Endodermal cell (in vitro differentiated cells): ENCODE data around the gene DSE. TPM values are rescaled to one million over a fixed set of nuclear protein-coding genes. Genes with fewer than 3 reads are reported as not detected.

Experiments used
- DNase-seq: peaks from one replicate; pipeline ENCODE4 v3.0.0-alpha.2; 2017
- H3K27ac ChIP-seq: 2 replicates; pipeline ENCODE4 v1.5.1; 2013; ENCODE audit warnings: mild to moderate bottlenecking, low read depth, low read length, moderate library complexity
- H3K27me3 ChIP-seq: 2 replicates; pipeline ENCODE4 v1.6.1; 2013; ENCODE audit warnings: mild to moderate bottlenecking, low read length, moderate library complexity; ENCODE audit not compliant: insufficient read depth, control insufficient read depth, poor library complexity, severe bottlenecking
- H3K36me3 ChIP-seq: 2 replicates; pipeline ENCODE4 v1.7.0; 2013; ENCODE audit warnings: mild to moderate bottlenecking, low read length, moderate library complexity; ENCODE audit not compliant: control insufficient read depth, insufficient read depth
- H3K4me1 ChIP-seq: one replicate; pipeline ENCODE4 v1.7.0; 2013; ENCODE audit warnings: low read length; ENCODE audit not compliant: control insufficient read depth, insufficient read depth
- H3K4me3 ChIP-seq: 2 replicates; pipeline ENCODE4 v1.5.1; 2013; ENCODE audit warnings: mild to moderate bottlenecking, low read length, moderate library complexity
- H3K9ac ChIP-seq: 2 replicates; pipeline ENCODE4 v1.6.1; 2013; ENCODE audit warnings: mild to moderate bottlenecking, low read length, moderate library complexity; ENCODE audit not compliant: poor library complexity, severe bottlenecking; ENCODE audit errors: extremely low read depth
- H3K9me3 ChIP-seq: 2 replicates; pipeline ENCODE4 v1.6.1; 2013; ENCODE audit warnings: mild to moderate bottlenecking, low read length, moderate library complexity; ENCODE audit not compliant: control insufficient read depth
- H3K27ac Mint-ChIP-seq: 2 replicates; pipeline ENCODE4 v1.8.0; 2020; ENCODE audit warnings: mixed read lengths
- H3K27me3 Mint-ChIP-seq: 2 replicates; pipeline ENCODE4 v1.8.0; 2021; ENCODE audit warnings: mild to moderate bottlenecking, mixed read lengths; ENCODE audit not compliant: insufficient read depth
- H3K36me3 Mint-ChIP-seq: 2 replicates; pipeline ENCODE4 v1.8.0; 2020; ENCODE audit warnings: low read depth, mixed read lengths
- H3K4me1 Mint-ChIP-seq: 2 replicates; pipeline ENCODE4 v1.8.0; 2020; ENCODE audit warnings: mixed read lengths
- H3K4me3 Mint-ChIP-seq: 2 replicates; pipeline ENCODE4 v1.8.0; 2020; ENCODE audit warnings: mild to moderate bottlenecking, moderate library complexity, mixed read lengths
- H3K9me3 Mint-ChIP-seq: 2 replicates; pipeline ENCODE4 v1.8.0; 2020; ENCODE audit warnings: mild to moderate bottlenecking, mixed read lengths
- WGBS, 2 experiments: methylation state at CpG; one replicate each; pipeline versions ENCODE4 v1.1.5 to v1.1.7; 2013; ENCODE audit warnings: missing lambda C conversion rate in 2 of 2, mixed read lengths in 1 of 2; ENCODE audit not compliant: insufficient coverage in 1 of 2, insufficient read length in 1 of 2; 5-methylcytosine and 5-hydroxymethylcytosine counted together
- total RNA-seq, 2 donors: library from RNA; stranded (reverse); fragmentation: NEBNext Ultra II Directional in 1 of 2; extraction: Animal tissue kit (Norgen Biotek cat#: 25700) in 1 of 2; gene quantifications; 2 replicates in 1 of 2; 3 replicates in 1 of 2; pipeline ENCODE4 v1.2.1, GENCODE V29; 2021
- TF ChIP-seq, protein P1 (sequence below): fragments of 200-600 bp; sonication (generic); conservative IDR thresholded peaks from 2 replicates; pipeline ENCODE4 v1.5.0; 2021; ENCODE audit warnings: antibody characterized with exemption, mild to moderate bottlenecking

DSE gene
- total RNA-seq, 2 donors from 2014 or later: 42.3 to 44.3 TPM

DNA sequence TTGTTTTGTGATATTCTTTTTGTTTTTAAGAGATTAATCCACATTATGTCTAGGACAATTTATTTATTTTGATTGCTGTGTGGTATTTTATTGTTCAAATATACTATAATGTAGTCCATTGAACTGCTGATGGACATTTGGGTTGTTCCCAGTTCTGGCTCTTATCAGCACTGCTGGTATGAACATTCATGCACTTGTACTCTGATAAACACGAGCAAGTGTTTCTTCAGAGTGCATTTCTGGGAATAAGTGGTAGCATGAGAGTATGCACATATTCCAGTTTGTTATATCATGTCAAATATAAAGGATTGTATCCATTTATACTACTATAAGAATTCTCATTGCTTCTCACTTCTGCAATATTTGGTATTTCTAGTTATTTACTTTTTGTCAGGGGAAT is 97.5 kb downstream of the DSE start:
- peaks cover 9% of the 10 kb centered on the region for H3K27me3 Mint-ChIP-seq
- no peak overlapping the region for H3K27ac ChIP-seq
- H3K9me3 Mint-ChIP-seq: no peaks in the 10 kb centered on the region
- DNase-seq: no peak
- no peaks in the 10 kb centered on the region for H3K4me1 ChIP-seq
- no peak overlapping the region for H3K4me3 Mint-ChIP-seq
- H3K9ac ChIP-seq: no peak overlapping the region
- H3K36me3 Mint-ChIP-seq: no peaks in the 10 kb centered on the region
- H3K27ac Mint-ChIP-seq: no peak overlapping the region
- TF ChIP-seq, protein P1, sequence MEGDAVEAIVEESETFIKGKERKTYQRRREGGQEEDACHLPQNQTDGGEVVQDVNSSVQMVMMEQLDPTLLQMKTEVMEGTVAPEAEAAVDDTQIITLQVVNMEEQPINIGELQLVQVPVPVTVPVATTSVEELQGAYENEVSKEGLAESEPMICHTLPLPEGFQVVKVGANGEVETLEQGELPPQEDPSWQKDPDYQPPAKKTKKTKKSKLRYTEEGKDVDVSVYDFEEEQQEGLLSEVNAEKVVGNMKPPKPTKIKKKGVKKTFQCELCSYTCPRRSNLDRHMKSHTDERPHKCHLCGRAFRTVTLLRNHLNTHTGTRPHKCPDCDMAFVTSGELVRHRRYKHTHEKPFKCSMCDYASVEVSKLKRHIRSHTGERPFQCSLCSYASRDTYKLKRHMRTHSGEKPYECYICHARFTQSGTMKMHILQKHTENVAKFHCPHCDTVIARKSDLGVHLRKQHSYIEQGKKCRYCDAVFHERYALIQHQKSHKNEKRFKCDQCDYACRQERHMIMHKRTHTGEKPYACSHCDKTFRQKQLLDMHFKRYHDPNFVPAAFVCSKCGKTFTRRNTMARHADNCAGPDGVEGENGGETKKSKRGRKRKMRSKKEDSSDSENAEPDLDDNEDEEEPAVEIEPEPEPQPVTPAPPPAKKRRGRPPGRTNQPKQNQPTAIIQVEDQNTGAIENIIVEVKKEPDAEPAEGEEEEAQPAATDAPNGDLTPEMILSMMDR: no peak
- H3K9me3 ChIP-seq: no peaks in the 10 kb centered on the region
- 92% methylated on average over 1 of the region's 1 CpG; no CpG with 5 or more reads in 1 of the 2 experiments for WGBS, 2 experiments
- H3K36me3 ChIP-seq: no peaks in the 10 kb centered on the region
- no peak overlapping the region for H3K4me3 ChIP-seq
- peaks cover 7% of the 10 kb centered on the region for H3K27me3 ChIP-seq
- H3K4me1 Mint-ChIP-seq: peaks cover 9% of the 10 kb centered on the region

DNA sequence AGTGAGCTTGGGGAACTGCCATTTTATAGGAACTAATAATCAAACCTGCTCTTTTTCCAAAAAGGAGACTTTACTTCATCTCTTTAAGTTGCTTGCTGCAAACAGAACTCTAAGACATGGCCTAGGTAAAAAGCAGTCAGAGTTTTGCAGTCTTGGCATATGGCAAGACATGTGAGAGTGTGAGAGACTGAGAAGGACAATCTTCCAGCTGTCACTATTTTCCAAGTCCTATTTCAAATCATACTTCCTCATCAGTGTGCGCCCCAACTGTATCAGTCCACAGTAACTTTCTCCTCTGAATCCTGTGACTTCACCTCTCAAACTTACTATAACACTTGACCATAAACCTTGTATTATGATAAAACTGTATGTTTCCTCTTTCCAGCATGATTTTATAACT is 100.8 kb downstream of the DSE start:
- Histone ChIP-seq H3K27me3 (no peaks in the 10 kb centered on the region), H3K4me1 (no peaks in the 10 kb centered on the region), H3K4me3 (no peak overlapping the region), H3K9ac (no peak overlapping the region), H3K27ac (no peak overlapping the region), H3K36me3 (no peaks in the 10 kb centered on the region), H3K9me3 (no peaks in the 10 kb centered on the region)
- WGBS, 2 experiments: 88 to 100% methylated on average over 1 of the region's 1 CpG
- Mint-ChIP-seq H3K27me3 (peaks cover 4% of the 10 kb centered on the region), H3K4me1 (no peaks in the 10 kb centered on the region), H3K4me3 (no peak overlapping the region), H3K27ac (no peak overlapping the region), H3K9me3 (no peaks in the 10 kb centered on the region), H3K36me3 (no peaks in the 10 kb centered on the region)
- no peak for DNase-seq
- TF ChIP-seq, protein P1: no peak

DNA sequence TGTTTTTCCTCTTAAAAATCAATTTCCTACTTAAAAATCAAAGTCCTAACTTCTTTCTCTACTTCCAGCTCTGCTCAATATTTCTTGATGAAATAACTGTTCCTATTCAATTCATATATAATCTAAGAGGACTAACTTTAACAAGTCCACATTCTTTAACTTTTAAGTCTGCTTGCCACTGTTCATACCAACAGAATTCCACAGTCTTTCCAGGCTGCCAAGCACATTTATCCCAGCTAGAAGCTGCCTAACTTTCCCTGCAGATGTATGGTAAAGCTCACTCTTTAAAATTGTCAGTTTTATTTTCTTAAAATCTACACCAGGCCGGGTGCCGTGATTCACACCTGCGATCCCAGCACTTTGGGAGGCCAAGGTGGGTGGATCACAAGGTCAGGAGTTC is 102.0 kb downstream of the DSE start:
- H3K9me3 Mint-ChIP-seq: no peaks in the 10 kb centered on the region
- no peak overlapping the region for H3K27ac ChIP-seq
- TF ChIP-seq, protein P1: no peak
- no peak for DNase-seq
- no peak overlapping the region for H3K4me3 Mint-ChIP-seq
- no peak overlapping the region for H3K9ac ChIP-seq
- no peak overlapping the region for H3K27ac Mint-ChIP-seq
- H3K36me3 ChIP-seq: no peaks in the 10 kb centered on the region
- no peaks in the 10 kb centered on the region for H3K36me3 Mint-ChIP-seq
- no peaks in the 10 kb centered on the region for H3K9me3 ChIP-seq
- WGBS, 2 experiments: 98% methylated on average over 3 of the region's 3 CpGs; no CpG with 5 or more reads in 1 of the 2 experiments
- peaks cover 2% of the 10 kb centered on the region for H3K27me3 Mint-ChIP-seq
- no peaks in the 10 kb centered on the region for H3K4me1 ChIP-seq
- H3K27me3 ChIP-seq: no peaks in the 10 kb centered on the region
- H3K4me1 Mint-ChIP-seq: no peaks in the 10 kb centered on the region
- no peak overlapping the region for H3K4me3 ChIP-seq
